GM18519 (cell line): ENCODE measurements around the gene PMIS2.
A peak's percentile ranks its signal among the peaks of the same experiment; 100 is the strongest.
"Not testable (repeated sequence)": the region's sequence is repeated elsewhere in the genome, so short reads cannot be mapped to it uniquely, and the experiment has no call there.

Experiments used
- ATAC-seq: cut with Tn5 transposase; IDR thresholded peaks from one replicate; pipeline ENCODE4 v1.9.1; 2021; ENCODE audit warnings: mild to moderate bottlenecking, moderate library complexity; ENCODE audit not compliant: unreplicated experiment, low FRiP score

PMIS2 gene

GRCh38 chr19:35587321-35587720, 1.3 kb downstream of the PMIS2 start:
- no peak for ATAC-seq

- no peak for ATAC-seq
Observed at GRCh38 chr19:35590875-35591274, 4.9 kb downstream of the PMIS2 start.

- ATAC-seq, result no peak
Observed at GRCh38 chr19:35592226-35592625, 6.3 kb downstream of the PMIS2 start.

GRCh38 chr19:35595026-35595425, 9.1 kb downstream of the PMIS2 start:
- not testable (repeated sequence) for ATAC-seq

GRCh38 chr19:35595928-35596327, 10.0 kb downstream of the PMIS2 start:
- ATAC-seq, result no peak

- ATAC-seq, result peak; percentile 42
Observed at GRCh38 chr19:35596366-35596999, 10.5 kb downstream of the PMIS2 start.

- no peak for ATAC-seq
Observed at GRCh38 chr19:35601971-35602370, 16.0 kb downstream of the PMIS2 start.

GRCh38 chr19:35604436-35604835, 18.5 kb downstream of the PMIS2 start:
- not testable (repeated sequence) for ATAC-seq

GRCh38 chr19:35607170-35607569, 21.2 kb downstream of the PMIS2 start:
- not testable (repeated sequence) for ATAC-seq

GRCh38 chr19:35607661-35608060, 21.7 kb downstream of the PMIS2 start:
- ATAC-seq, result no peak

GRCh38 chr19:35608251-35608650, 22.3 kb downstream of the PMIS2 start:
- ATAC-seq, result no peak

- ATAC-seq, result no peak
Observed at GRCh38 chr19:35609851-35610353, 23.9 kb downstream of the PMIS2 start.

GRCh38 chr19:35612224-35612558, 26.2 kb downstream of the PMIS2 start:
- no peak for ATAC-seq

- ATAC-seq, result peak; percentile 55
Observed at GRCh38 chr19:35612559-35613321, 26.8 kb downstream of the PMIS2 start, which contains the start of gene HAUS5. HAUS5 (plus strand) TSS chr19:35612735; CDS start chr19:35612795, 60 bp downstream.

- no peak for ATAC-seq
Observed at GRCh38 chr19:35613574-35613973, 27.6 kb downstream of the PMIS2 start.

GRCh38 chr19:35615036-35615435, 29.1 kb downstream of the PMIS2 start:
- no peak for ATAC-seq

- ATAC-seq, result no peak
Observed at GRCh38 chr19:35618857-35619256, 32.9 kb downstream of the PMIS2 start.

- ATAC-seq, result no peak
Observed at GRCh38 chr19:35619290-35619923, 33.4 kb downstream of the PMIS2 start.

- ATAC-seq, result no peak
Observed at GRCh38 chr19:35620001-35620400, 34.0 kb downstream of the PMIS2 start.

- ATAC-seq, result no peak
Observed at GRCh38 chr19:35621708-35622107, 35.7 kb downstream of the PMIS2 start.

GRCh38 chr19:35622750-35623149, 36.8 kb downstream of the PMIS2 start:
- no peak for ATAC-seq
